GM21528 (cell line): ENCODE data around the gene ZNF430.
A peak's percentile ranks its signal among the peaks of the same experiment; 100 is the strongest.
"Not testable (repeated sequence)": the region's sequence is repeated elsewhere in the genome, so short reads cannot be mapped to it uniquely, and the experiment has no call there.

Experiments used
- ATAC-seq: cut with Tn5 transposase; IDR thresholded peaks from one replicate; pipeline ENCODE4 v1.9.1; 2021; ENCODE audit warnings: mild to moderate bottlenecking, moderate library complexity; ENCODE audit not compliant: unreplicated experiment, low FRiP score

The ZNF430 gene

DNA sequence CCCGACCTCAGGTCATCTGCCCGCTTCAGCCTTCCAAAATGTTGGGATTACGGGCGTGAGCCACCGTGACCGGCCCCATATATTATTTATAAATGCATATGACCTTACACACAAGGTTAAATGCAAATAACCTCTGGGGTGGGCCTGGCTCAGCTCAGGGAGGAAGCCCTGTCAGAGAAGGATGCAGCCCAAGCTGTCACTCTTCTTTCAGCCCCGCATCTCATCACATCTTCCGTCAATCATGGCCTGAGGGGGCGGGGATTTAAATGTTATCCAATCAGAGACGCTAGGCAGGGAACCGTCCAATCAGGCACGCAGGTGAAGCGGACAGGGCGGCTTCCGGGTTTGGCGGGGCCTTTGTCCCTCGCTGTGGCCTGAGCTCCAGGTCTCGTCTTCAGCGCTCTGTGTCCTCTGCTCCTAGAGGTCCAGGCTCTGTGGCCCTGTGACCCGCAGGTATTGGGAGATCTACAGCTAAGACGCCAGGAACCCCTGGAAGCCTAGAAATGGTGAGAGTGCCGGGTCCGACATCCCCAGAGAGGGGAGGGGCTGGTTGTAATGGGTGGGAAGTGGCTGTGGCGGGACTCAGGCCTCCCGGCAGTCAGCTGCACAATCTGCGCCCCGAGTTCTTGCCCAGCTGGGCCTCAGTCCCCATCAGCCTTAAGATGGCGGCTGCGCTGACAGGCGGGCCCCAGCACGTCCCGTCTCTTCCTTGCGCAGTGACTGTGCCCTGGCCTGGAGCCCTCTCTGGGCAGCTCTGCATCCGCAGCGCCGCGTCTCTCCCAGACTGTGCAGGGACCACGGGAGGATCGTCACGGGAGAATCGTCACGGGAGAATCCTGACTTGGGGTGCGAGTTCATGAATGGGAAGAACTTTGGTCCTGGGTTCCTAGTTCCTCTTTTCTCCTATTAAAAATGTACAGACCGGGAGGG, at the start of gene ZNF430:
Gene ZNF430, plus strand, starts transcription at position 360 of the 930 bp plus-strand sequence. Its CDS starts 144 bp downstream, at position 504.
- peak; percentile 96 for ATAC-seq

DNA sequence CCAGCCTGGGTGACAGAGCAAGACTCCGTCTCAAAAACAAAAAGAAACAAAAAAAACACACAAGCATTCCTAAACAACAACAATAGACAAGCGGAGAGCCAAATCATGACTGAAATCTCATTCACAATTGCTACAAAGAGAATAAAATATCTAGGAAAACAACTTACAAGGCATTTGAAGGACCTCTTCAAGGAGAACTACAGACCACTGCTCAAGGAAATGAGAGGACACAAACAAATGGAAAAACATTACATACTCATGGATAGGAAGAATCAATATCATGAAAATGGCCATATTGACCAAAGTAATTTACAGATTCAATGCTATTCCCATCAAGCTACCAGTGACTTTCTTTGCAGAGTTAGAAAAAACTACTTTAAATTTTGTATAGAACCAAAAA, 27.7 kb upstream of the ZNF430 start:
- ATAC-seq = not testable (repeated sequence)

DNA sequence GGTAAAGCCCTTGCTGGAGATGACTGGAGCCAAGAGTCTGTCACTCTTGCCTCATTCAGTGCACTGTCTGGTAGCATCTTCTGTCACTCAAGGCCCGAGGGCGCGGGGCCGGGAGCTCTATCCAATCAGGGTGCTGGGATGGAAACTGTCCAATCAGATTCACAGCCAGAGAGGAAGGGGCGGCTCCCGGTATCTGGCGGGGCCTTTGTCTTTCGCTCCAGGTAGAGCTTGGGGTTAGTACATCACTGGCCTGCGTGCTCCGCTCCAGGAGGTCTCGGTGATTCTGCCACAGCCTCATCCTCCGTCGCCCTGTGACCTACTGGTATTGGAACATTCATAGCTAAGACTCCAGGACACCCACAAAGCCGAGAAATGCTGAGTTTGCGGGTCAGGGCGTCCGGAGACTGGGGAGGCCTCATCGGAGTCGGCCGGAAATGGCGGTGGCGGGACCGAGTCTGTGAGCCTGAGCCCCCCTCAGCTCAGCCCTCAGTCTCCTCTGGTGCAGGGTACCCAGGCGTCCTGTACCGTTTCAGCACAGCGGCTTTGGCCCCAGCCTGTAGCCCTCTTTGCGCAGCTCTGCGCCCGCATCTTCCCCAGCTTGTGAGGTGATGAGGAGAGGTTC, 20.6 kb upstream of the ZNF430 start:
- ATAC-seq = peak; percentile 97

DNA sequence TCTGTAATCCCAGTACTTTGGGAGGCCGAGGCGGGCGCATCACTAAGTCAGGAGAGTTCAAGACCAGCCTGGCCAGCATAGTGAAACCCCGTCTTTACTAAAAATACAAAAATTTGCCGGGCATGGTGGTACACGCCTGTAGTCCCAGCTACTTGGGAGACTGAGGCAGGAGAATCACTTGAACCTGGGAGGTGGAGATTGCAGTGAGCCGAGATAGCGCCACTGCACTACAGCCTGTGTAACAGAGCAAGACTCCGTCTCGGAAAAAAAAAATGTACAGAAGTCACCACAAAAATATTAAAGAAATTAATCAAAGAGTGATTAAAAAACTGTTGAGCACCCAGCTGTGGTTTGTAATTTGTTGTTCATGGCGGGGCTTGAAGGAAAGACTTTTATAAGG, 781 bp downstream of the ZNF430 start:
- not testable (repeated sequence) for ATAC-seq

DNA sequence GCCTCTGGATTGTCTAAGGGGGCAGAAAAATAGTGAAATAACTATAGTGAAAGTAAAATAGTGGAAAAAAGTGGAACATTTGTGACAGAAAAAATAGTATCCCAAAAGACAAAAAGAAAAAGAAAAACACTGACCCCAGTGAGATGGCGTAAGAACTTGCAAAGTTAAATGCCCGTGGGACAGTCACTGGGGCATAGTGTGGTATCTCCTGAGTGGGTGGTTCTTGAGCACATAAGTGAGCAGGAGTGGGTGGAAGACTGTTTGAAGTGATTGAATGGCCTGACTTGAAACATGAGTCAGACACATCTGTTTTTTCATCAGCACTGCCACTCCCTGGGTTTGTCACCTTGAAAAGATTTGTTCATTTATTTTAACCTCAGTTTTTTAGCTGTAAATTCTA, 2.5 kb downstream of the ZNF430 start:
- no peak for ATAC-seq

DNA sequence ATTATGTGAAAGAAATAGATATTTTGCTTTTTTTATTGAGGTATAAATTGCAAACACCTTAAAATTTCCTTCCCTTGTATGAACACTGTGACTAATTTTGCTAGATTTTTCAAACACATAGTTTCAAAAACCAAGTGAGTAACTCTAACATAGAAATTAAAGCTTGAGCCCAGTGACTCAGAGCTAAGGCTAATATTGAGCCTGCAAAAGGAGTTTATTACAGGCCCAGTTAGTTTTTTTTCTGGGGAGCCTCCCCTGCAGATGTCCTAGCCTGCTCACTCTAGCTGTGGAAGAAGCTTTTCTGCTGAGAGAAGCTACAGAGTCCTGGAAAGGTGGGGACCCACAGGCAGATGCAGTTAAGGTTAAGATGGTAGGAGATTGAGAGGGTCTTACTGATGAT, 3.4 kb downstream of the ZNF430 start:
- no peak for ATAC-seq

DNA sequence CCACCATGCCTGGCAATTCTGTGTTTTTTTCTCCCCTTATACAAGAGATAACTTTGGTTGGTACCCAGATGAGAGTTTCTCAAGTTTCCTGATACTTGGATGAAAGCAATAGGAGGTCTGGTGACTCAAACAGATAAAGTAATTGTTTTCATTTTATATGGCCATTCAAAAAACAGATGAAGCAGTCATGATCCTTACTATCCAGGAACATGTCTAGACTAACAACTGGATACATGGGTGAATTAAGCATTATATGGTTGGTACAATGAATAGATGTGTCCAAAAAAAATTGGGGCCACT, 8.5 kb downstream of the ZNF430 start:
- no peak for ATAC-seq

DNA sequence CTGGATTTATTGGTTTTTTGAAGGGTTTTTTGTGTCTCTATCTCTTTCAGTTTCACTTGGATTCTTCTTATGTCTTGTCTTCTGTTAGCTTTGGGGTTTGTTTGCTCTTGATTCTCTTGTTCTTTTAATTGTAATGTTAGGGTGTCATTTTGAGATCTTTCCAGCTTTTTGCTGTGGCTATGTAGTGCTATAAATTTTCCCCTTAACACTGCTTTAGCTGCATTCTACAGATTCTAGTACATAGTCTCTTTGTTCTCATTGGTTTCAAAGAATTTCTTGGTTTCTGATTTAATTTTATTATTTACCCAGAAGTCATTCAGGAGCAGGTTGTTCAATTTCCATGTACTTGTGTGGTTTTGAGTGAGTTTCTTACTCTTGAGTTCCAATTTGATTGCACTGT, 24.6 kb downstream of the ZNF430 start:
- no peak for ATAC-seq

DNA sequence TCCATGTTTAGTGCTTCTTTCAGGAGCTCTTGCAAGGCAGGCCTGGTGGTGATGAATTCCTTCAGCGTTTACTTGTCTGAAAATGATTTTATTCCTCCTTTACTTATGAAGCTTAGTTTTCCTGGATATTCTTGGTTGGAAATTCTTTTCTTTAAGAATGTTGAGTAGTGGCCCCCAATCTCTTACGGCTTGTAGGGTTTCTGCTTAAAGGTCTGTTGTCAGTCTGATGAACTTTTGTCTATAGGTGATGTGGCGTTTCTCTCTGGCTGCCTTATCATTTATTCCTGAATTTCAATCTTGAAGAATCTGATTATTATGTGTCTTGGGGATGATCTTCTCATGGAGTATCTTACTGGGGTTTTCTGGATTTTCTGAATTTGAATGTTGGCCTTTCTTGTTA, 26.0 kb downstream of the ZNF430 start:
- ATAC-seq = no peak

DNA sequence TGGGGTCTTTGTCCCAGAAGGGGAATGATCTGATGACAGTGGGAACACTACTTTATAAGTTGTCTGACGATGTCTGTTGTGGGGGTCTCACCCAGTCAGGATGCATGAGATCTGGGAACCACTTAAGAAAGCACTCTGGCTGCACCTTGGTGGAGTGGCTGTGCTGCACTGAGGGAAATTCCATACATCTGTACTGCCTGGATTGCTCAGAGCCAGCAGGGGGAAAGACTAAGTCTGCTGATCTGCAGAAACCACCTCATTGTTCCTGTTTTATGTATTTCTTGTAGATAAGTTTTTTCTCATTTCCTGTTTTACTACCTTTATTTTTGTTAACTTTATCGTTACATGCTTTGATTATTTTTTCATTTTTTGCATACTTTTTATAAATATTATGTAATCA, 27.3 kb downstream of the ZNF430 start:
- no peak for ATAC-seq

DNA sequence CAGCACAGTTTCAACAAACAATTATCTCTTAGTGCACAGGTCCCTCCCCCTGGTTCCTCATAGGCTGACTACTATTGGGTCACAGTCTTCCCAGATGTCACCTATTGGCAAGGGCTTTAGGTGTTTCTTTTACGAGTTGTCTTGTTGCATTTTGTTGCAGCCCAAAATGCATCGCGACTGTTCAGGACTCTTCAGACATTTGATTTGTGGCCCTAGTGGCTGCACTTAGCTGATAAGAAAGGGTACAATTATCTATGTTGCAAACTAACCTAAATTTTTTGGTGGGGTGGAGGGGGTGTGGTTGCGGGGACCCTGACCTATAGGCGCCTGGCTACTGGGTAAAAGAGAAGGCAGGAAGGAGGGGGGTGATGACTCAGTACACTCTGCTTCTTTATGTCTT, 32.4 kb downstream of the ZNF430 start:
- no peak for ATAC-seq

DNA sequence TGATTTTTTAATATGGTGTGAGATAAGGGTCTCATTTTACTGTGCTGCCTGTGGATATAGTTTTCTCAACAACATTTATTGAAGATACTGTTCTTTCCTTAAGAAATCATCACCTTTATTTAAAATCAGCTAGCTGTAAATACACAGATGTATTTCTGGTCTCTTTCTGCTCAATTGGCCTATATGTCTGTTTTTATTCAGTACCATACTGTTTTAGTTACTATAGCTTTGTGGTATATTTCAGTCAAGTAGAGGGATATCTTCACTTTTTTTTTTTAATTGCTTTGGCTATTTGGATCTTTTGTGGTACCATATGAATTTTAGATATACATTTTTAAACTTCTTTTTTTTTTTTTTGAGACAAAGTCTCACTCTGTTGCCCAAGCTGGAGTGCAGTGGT, 44.9 kb downstream of the ZNF430 start:
- no peak for ATAC-seq

DNA sequence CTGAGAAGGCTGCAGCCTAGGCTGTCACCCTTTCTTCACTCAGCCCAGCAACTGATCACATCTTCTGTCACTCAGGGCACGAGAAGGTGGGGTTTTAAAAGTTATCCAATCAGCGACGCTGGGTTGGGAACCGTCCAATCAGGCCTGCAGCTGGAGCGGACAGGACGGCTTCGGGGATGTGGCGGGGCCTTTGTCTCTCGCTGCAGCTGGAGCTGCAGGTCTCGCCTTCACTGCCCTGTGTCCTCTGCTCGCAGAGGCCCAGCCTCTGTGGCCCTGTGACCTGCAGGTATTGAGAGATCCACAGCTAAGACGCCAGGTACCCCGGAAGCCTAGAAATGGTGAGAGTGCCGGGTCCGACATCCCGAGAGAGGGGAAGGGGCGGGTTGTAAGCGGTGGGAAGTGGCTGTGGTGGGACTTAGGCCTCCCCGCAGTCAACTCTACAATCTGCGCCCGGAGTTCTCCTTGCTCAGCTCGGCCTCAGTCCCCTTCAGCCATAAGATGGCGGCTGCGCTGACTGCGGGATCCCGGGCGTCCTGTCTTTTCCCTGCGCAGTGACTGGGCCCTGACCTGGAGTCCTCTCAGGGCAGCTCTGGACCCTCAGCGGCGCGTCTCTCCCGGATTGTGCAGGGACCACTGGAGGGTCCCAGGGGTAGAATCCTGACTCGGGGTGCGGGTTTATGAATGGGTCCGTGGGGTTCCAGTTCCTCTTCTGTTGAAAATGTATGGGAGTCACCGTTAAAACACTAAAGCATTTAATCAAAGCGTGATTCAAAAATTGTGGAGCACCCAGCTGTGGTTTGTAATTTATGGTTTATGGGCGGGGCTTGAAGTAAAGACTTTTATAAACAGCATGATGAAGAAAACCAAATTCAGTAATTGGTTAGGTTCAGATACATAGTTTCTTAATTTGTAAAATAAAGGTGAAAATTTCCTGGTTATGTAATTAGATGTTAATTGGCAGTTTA, 61.8 kb downstream of the ZNF430 start, which contains the start of gene ZNF714:
Gene ZNF714, plus strand, starts transcription at position 193 of the 965 bp plus-strand sequence. CDS start 16,066 bp downstream, outside the sequence.
- peak; percentile 93 for ATAC-seq

DNA sequence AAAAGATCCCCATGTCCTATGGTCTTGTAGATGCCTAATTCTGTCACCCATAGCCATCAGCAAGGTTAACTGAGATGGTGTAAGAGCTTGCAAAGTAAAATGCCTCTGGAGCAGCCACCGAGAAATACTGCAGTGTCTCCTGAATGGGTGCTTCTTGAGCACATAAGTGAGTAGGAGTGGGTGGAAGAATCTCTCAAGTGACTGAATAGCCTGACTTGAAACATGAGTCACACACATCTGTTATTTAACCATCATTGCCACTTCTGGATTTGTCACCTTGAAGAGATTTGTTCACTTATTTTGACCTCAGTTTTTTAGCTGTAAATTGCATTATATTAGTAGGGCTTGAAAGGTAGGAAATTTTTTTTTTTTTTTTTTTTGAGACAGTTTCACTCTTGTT, 63.9 kb downstream of the ZNF430 start:
- ATAC-seq = no peak

DNA sequence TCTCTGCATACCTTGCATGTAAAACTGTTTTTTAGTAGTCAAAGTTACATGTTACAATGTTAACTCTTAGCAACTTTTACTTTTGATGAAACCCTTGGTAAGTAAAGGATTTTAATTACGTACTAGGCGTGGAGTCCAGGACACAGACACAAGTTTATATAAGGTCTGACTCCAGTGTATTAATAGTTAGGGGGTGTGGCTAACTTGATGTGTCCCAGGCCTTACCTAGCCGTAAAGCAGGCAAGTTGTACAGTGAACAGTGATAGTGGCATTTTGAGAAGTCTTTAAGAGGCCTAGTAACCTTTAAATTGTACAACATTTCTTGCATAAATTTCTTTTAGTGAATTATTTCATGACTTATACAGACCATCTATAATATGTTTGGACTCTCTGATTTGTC, 67.4 kb downstream of the ZNF430 start:
- no peak for ATAC-seq

DNA sequence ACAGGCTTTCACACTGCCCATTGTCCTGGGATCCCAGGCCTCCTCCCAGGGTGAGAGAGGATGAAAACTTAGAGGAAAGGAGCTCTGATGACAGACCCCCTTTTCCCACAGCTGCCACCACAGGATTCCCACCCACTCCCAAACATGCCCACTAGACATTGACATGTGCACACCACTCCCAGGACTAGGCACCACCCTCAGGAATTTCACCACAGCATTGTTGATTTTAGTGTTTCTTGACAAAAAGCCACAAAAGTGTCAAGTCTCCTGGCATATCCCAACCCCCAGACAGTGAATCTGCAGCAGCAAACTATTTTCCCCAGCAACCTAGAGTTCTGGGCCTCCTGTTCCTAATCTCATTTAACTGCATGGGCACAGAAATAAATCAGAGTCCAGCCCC, 71.7 kb downstream of the ZNF430 start:
- no peak for ATAC-seq

DNA sequence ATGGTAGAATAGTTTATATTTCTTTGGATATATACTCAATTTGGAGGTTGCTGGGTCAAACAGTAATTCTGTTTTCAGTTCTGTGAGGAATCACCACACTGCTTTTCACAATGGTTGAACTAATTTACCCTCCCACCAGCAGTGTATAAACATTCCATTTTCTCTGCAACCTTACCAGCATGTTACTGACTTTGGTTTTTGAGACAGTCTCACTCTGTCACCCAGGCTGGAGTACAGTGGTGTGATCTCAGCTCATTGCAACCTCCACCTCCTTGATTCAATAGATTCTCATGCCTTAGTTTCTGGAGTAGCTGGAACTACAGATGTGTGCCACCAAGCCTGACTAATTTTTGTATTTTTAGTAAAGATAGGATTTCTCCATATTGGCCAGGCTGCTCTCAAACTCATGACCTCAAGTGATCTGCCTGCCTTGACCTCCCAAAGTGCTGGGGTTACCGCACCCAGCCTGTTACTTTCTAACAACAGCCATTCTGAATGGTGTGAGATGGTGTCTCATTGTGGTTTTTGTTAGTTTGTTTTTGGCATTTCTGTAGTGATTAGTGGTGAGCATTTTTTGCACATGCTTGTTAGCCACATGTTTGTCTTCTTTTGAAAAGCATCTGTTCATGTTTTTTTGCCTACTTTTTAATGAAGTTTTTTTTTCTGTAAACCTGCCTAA, 74.0 kb downstream of the ZNF430 start:
- no peak for ATAC-seq

DNA sequence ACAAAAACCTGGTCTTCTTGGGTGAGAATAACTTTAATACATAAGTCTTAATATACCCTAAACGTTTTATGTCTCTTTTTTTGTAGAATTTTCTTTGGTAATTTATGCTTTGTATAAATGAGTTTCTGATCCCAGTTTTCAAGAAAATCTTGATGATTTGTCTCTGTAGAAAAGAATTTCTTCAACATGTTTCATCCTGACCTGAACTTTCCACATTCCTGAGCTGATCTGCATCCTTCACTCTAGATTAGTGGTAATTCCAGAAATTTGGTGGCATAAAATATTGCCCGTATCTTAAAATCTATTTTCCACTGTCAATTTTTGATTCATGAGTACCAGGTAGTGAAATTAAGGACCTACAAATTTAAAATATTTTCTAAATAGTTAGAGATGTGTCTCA, 77.8 kb downstream of the ZNF430 start:
- ATAC-seq = no peak

DNA sequence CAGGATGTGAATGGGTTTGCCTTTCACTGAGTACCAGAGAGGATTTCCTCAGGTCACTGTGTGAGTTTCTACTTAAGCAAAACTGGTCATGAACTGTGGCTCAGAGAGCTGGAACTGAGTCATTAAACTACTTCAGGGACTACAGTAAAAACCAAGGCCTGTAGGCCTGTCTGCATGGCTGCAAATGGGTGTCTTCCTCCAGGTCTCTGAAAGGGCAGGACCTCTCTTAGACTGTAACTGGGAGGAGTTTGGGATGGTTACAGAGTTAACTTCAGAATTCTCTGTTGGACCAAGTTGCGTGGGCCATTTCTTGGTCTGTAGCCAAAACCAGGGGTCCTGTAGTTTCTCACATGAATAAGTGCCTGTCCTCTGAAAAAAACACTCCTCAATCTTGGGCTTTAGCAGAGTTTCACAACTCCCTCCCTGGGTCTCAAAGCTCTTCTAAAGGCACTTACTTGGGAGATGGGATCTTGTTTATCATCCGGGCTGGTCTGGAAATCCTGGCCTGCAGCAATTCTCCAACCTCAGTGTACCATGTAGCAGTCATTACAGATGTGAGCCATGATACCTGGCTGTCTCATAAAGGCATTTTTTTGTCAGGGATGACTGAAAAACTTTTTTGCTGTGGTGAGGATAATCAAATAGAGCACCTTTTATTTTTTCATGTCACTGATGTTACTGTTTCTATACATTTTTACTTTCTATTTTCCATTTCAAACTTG, 81.2 kb downstream of the ZNF430 start:
- ATAC-seq = no peak

DNA sequence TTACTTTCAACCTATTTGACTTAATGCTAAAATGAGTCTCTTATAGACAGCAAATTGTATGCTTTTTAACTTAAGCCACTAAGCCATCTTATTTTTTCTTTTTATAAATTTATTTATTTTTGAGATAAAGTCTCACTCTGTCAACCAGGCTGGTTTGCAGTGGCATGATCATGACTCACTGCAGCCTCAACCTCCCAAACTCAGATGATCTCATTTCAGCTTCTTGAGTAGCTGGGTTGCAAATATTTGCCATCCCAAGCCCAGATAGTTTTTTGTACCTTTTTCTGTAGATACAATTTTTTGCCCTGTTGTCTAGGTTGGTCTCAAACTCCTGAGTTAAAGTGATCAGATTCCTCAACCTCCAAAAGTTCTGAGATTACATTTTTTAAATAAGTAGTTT, 88.7 kb downstream of the ZNF430 start:
- no peak for ATAC-seq
